Measurements from ENCODE around the gene YARS1. TPM values are rescaled to one million over a fixed set of nuclear protein-coding genes. Genes with fewer than 3 reads are reported as not detected.

The YARS1 gene
- total and polyA plus RNA-seq, 2 of the 13 experiments (the other 11 are each of a cell fraction or from before 2014, with no cell fraction given), result 50.1 to 113 TPM

GRCh38 chr1:32736812-32737791, 80.1 kb downstream of the YARS1 start (continued):
- TF ChIP-seq ZNF597 (CRISPR knock-in tag; IDR thresholded peaks at IDR 0.05), result no peak
- peak; percentile 75; the same call in 1 of the 2 replicates for TF ChIP-seq MEIS1 (CRISPR knock-in tag; IDR thresholded peaks at IDR 0.05; ENCODE audit: borderline replicate concordance)
- peak; percentile 47; the same call in 1 of the 2 replicates for TF ChIP-seq ZNF746 (CRISPR knock-in tag; IDR thresholded peaks at IDR 0.05)
- TF ChIP-seq HNF4G (IDR thresholded peaks at IDR 0.05; ENCODE audit: borderline replicate concordance, low read depth, low read length), result peak; percentile 73
- peak; percentile 89; the same call in 1 of the 2 replicates for TF ChIP-seq HNF4G (CRISPR knock-in tag; IDR thresholded peaks at IDR 0.05; ENCODE audit: borderline replicate concordance, low read depth)
- 0 out of 2 replicates have a peak, but pooled peaks have one; percentile 53 for TF ChIP-seq ZNF83 (CRISPR knock-in tag; IDR thresholded peaks at IDR 0.05; ENCODE audit: borderline replicate concordance)
- no peak for TF ChIP-seq RFXAP (CRISPR knock-in tag; IDR thresholded peaks at IDR 0.05; ENCODE audit: borderline replicate concordance)
- TF ChIP-seq MAFF (IDR thresholded peaks at IDR 0.05; ENCODE audit: low read depth, low read length), result peak; percentile 51
- TF ChIP-seq ZMYM3 (CRISPR knock-in tag; IDR thresholded peaks at IDR 0.05), result peak; percentile 73
- peak; percentile 61; the same call in 1 of the 2 replicates for TF ChIP-seq MIXL1 (CRISPR knock-in tag; IDR thresholded peaks at IDR 0.05)
- peak; percentile 71; the same call in 1 of the 2 replicates for TF ChIP-seq SRY (CRISPR knock-in tag; IDR thresholded peaks at IDR 0.05)
- TF ChIP-seq ZNF547 (CRISPR knock-in tag; IDR thresholded peaks at IDR 0.05), result peak; percentile 26; the same call in 1 of the 2 replicates
- peak; percentile 73 for TF ChIP-seq KMT2B (CRISPR knock-in tag; IDR thresholded peaks at IDR 0.05)
- TF ChIP-seq TFAP4 (IDR thresholded peaks at IDR 0.05; ENCODE audit: borderline replicate concordance, low read depth), result peak; percentile 67; the same call in 1 of the 2 replicates
- TF ChIP-seq ZNF788 (CRISPR knock-in tag; IDR thresholded peaks at IDR 0.05; ENCODE audit: borderline replicate concordance), result peak; percentile 47; the same call in 1 of the 2 replicates
- TF ChIP-seq ZGPAT (CRISPR knock-in tag; IDR thresholded peaks at IDR 0.05), result peak; percentile 78
- peak; percentile 78; the same call in 1 of the 2 replicates for TF ChIP-seq DRAP1 (CRISPR knock-in tag; IDR thresholded peaks at IDR 0.05)
- TF ChIP-seq MEF2D (CRISPR knock-in tag; IDR thresholded peaks at IDR 0.05), result peak; percentile 69; the same call in 1 of the 2 replicates
- peak; percentile 38 for TF ChIP-seq TFDP2 (CRISPR knock-in tag; IDR thresholded peaks at IDR 0.05)
- peak; percentile 69; the same call in 1 of the 2 replicates for TF ChIP-seq ZNF414 (CRISPR knock-in tag; IDR thresholded peaks at IDR 0.05)
- TF ChIP-seq SRF (IDR thresholded peaks at IDR 0.05; ENCODE audit: low read depth, low read length), result no peak
- peak; percentile 59 for TF ChIP-seq XRCC5 (optimal IDR thresholded peaks at IDR 0.05; ENCODE audit: low read length)
- peak; percentile 88 for TF ChIP-seq ZFX (CRISPR knock-in tag; IDR thresholded peaks at IDR 0.05; ENCODE audit: low read depth)

All from HepG2 (cell line).